Measurements from ENCODE around the gene GPR146. TPM values are rescaled to one million over a fixed set of nuclear protein-coding genes. Genes with fewer than 3 reads are reported as not detected.

The GPR146 gene
- total and polyA plus RNA-seq, 2 of the 8 experiments (the other 6 are each of a cell fraction or from before 2014, with no cell fraction given): 1.8 to 2.7 TPM

DNA sequence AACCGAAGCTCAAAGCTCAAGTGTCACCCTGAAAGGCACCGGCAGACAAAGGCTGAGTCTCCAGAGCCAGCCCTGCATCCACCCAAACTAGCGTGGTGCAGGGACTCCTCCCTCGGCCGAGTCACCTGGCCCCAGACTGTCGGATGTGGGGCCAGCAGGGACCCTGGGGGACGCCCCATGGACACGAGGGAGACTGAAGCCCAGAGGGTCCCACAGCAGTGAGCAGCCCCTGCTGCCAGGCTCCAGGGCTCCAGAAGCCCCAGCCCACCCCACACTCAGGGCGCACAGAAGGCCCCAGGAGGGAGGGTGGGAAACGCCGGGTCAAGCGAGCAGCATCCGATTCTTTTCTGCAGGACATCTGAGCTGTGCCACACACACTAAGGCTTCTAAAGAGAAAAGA lies 20.2 kb downstream of the GPR146 start:
- Histone ChIP-seq H3K27me3 (replicated peaks in 1 of 4; ENCODE audit: control insufficient read depth in 3 of 4, extremely low read depth in 1 of 4, insufficient read depth in 3 of 4, low read length in 3 of 4) (no peaks in the 10 kb centered on the region), H2BK12ac (ENCODE audit: low read depth, low read length) (no peak overlapping the region; the same call in 1 of the 2 replicates), H3K23ac (ENCODE audit: insufficient read length) (no peak overlapping the region), H2AFZ (ENCODE audit: low read length) (no peak overlapping the region), H3K4me2 (ENCODE audit: insufficient read depth in 1 of 2, low read depth in 2 of 2, low read length in 2 of 2) (no peak overlapping the region), H3K23me2 (ENCODE audit: low read depth, low read length) (no peaks in the 10 kb centered on the region; the same call in 1 of the 2 replicates), H4K91ac (replicated peaks; ENCODE audit: insufficient read length, low read length) (no peak overlapping the region), H2BK120ac (replicated peaks; ENCODE audit: low read depth, low read length) (no peak overlapping the region), H3K79me1 (ENCODE audit: low read depth, low read length) (peaks cover 2% of the 10 kb centered on the region; the same call in 1 of the 2 replicates), H3K4me3 (ENCODE audit: extremely low read depth in 1 of 4, insufficient read depth in 2 of 4, low read depth in 3 of 4, low read length in 4 of 4) (no peak overlapping the region), H3K9me3 (ENCODE audit: insufficient read depth in 2 of 2, low read depth in 1 of 2, low read length in 1 of 2) (no peaks in the 10 kb centered on the region), H4K8ac (ENCODE audit: extremely low read depth, insufficient read depth, low read length) (no peak overlapping the region), H3K14ac (ENCODE audit: insufficient read length) (no peak overlapping the region), H3K4ac (replicated peaks; ENCODE audit: insufficient read length, low read depth, low read length) (no peak overlapping the region), H3K18ac (ENCODE audit: extremely low read depth, low read length) (no peak overlapping the region), H4K5ac (ENCODE audit: insufficient read length, low read depth, low read length) (no peak overlapping the region), H3K56ac (replicated peaks; ENCODE audit: insufficient read length, low read depth, low read length) (no peak overlapping the region), H2BK20ac (ENCODE audit: low read length) (no peak overlapping the region), H3K27ac (ENCODE audit: low read depth, low read length) (no peak overlapping the region; the same call in 1 of the 2 replicates), H2BK15ac (ENCODE audit: low read length) (no peak overlapping the region), H4K20me1 (replicated peaks in 1 of 2; ENCODE audit: control insufficient read depth in 1 of 2, insufficient read depth in 2 of 2, low read length in 2 of 2) (peaks cover 13 to 14% of the 10 kb centered on the region in 2 experiments), H2BK5ac (ENCODE audit: low read depth, low read length) (peak overlapping the region; percentile 30; the same call in 1 of the 2 replicates), H2AK5ac (ENCODE audit: low read depth, low read length) (peak overlapping the region; percentile 9; the same call in 1 of the 2 replicates), H3K79me2 (ENCODE audit: control insufficient read depth in 1 of 2, insufficient read depth in 2 of 2, low read length in 2 of 2) (no peaks in the 10 kb centered on the region; a peak in 1 of 4 replicates), H3K9ac (replicated peaks in 1 of 4; ENCODE audit: extremely low read depth in 1 of 4, low read depth in 3 of 4, low read length in 3 of 4) (no peak overlapping the region), H3K36me3 (ENCODE audit: control insufficient read depth in 2 of 4, insufficient read depth in 4 of 4, low read length in 3 of 4) (no peaks in the 10 kb centered on the region), H3K4me1 (replicated peaks in 1 of 4; ENCODE audit: control insufficient read depth in 3 of 4, insufficient read depth in 4 of 4, low read length in 3 of 4) (peaks cover 0 to 20% (median 12%) of the 10 kb centered on the region in 4 experiments; a peak in 6 of 7 replicates)
- FAIRE-seq: no peak
- DNase-seq (ENCODE audit: low read depth in 1 of 2, low spot score in 2 of 2): no peak
- CTCF ChIA-PET (ENCODE audit: partially characterized antibody): interaction anchor here (0.5 to 6.4 kb wide), 17 partner anchors 13 to 111 kb away, joined by 3 to 143 read pairs (median 9); partner anchors contain the start of gene GPR146
- no peak for TF ChIP-seq RAD21 (IDR thresholded peaks at IDR 0.05 in 1 of 2, conservative IDR thresholded peaks at IDR 0.05 in 1 of 2; ENCODE audit: low read depth in 2 of 2, low read length in 2 of 2)
- no peak for TF ChIP-seq CBX8 (IDR thresholded peaks at IDR 0.05; ENCODE audit: borderline replicate concordance, low read depth, low read length)
- no peak for TF ChIP-seq HDAC6 (IDR thresholded peaks at IDR 0.05; ENCODE audit: low read depth, low read length)
- TF ChIP-seq CREB1 (IDR thresholded peaks at IDR 0.05): no peak
- no peak for TF ChIP-seq EP300 (IDR thresholded peaks at IDR 0.05; ENCODE audit: borderline replicate concordance in 1 of 2, low read depth in 2 of 2, low read length in 2 of 2)
- TF ChIP-seq SP2 (IDR thresholded peaks at IDR 0.05; ENCODE audit: low read length): no peak
- TF ChIP-seq, protein P1, sequence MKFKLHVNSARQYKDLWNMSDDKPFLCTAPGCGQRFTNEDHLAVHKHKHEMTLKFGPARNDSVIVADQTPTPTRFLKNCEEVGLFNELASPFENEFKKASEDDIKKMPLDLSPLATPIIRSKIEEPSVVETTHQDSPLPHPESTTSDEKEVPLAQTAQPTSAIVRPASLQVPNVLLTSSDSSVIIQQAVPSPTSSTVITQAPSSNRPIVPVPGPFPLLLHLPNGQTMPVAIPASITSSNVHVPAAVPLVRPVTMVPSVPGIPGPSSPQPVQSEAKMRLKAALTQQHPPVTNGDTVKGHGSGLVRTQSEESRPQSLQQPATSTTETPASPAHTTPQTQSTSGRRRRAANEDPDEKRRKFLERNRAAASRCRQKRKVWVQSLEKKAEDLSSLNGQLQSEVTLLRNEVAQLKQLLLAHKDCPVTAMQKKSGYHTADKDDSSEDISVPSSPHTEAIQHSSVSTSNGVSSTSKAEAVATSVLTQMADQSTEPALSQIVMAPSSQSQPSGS (IDR thresholded peaks at IDR 0.05; ENCODE audit: low read length): no peak
- no peak for TF ChIP-seq ZNF274 (IDR thresholded peaks at IDR 0.05; ENCODE audit: borderline replicate concordance, extremely low read depth, low read length)
- no peak for TF ChIP-seq BCL11A (IDR thresholded peaks at IDR 0.05; ENCODE audit: low read depth in 2 of 2, low read length in 2 of 2)
- TF ChIP-seq CEBPB (IDR thresholded peaks at IDR 0.05; ENCODE audit: low read depth, low read length): no peak
- TF ChIP-seq JUN (IDR thresholded peaks at IDR 0.05; ENCODE audit: low read depth, low read length): no peak
- POLR2A ChIA-PET (ENCODE audit: partially characterized antibody): interaction anchor here (0.5 kb wide), 1 partner anchor 430 kb away, joined by 3 read pairs; no protein-coding TSS in a partner anchor
- WGBS, 2 experiments (ENCODE audit: extremely low coverage in 1 of 2, insufficient coverage in 1 of 2, insufficient read length in 1 of 2, insufficient replicate concordance in 2 of 2, low coverage in 1 of 2, low lambda C conversion rate in 2 of 2, missing lambda C conversion rate in 1 of 2): 87% methylated on average over 12 of the region's 13 CpGs; no CpG with 5 or more reads in 1 of the 2 experiments

Measured in H1 (cell line).